ENCODE results near the gene MSTN.

Gene MSTN

GRCh38 chr2:190062601-190063000 lies at the start of gene MSTN:
MSTN (minus strand) TSS chr2:190062729; CDS start chr2:190062596, 133 bp downstream.
- no peak for DNase-seq (ENCODE audit: low read depth in 2 of 2)

DNA sequence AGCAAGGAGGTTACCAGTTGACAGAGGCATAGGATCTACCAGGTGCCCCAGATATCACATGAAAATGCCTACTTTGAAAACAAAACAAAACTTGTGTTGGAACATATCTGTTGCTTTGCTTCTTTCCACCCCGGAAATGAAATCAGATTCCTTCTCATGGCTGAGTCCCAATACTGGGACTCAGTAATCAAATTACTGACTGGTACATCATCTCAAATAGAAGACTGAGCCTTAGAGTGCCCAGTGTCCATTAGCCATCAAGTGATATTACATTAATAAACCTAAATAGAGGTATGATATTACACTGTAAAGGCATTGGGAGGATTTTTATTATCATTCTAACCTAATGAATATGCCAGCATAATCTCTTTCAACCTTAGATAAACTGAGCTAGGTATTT lies 48.6 kb upstream of the MSTN start:
- DNase-seq (ENCODE audit: low read depth in 2 of 2): no peak

DNA sequence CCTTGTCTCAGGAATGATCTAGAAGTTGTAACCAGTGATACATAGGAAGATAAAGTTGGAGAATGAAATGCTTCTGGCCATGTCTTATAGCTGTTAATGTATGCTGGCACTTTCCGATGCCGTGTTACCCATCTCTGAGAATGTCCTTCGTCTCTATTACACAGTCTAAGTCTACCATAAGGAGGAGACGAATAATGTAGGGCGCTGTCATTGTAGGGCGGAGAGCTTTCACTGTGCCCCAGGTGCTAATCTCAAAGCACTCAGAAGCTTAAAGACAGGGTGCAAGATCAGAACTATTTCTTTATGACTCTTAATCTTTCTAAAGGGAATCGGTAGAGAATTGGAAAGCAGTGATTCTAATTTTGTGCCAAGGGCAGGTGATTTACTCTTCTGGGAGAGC lies 48.2 kb upstream of the MSTN start:
- DNase-seq (ENCODE audit: low read depth in 2 of 2): no peak

DNA sequence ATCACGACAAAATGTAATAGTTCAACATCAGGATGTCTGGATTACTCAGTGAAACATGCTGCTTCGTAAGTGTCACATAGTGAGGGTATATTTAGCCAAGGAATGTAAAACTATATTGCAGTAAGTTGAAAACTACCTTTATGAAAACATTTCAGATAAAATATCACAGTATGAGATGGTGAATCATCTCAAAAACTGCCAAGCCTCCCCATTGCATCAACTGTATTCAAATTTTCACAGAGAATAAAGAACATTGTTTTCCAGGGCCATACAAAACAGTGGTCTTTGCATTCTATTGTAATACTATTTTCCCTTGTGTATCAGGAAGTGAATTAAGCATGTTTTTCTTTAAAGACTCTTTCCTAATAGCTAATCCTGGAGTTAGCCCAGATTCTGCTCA lies 47.6 kb upstream of the MSTN start:
- no peak for DNase-seq (ENCODE audit: low read depth in 2 of 2)

- no peak for DNase-seq (ENCODE audit: low read depth in 2 of 2)
Observed at GRCh38 chr2:190107409-190107808, 44.9 kb upstream of the MSTN start.

DNA sequence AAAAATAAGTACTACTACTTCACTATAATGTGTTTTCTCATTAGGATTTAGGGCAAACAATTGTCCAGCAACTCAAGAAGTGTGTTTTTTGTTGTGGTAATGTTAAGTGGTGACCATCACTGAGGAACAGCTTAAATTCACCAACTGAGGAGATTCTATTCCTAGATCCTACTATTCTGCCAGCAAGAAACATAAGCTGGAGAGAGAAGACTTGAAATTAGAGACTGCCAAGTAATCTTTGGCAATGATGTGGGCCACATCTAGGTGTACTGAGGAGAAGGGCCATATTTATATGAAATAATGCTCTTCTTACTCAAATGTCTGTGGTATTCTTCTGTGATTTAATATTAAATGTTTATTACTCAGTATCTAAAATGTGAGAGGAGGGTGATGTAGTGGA lies 44.3 kb upstream of the MSTN start:
- DNase-seq (ENCODE audit: low read depth in 2 of 2): no peak

DNA sequence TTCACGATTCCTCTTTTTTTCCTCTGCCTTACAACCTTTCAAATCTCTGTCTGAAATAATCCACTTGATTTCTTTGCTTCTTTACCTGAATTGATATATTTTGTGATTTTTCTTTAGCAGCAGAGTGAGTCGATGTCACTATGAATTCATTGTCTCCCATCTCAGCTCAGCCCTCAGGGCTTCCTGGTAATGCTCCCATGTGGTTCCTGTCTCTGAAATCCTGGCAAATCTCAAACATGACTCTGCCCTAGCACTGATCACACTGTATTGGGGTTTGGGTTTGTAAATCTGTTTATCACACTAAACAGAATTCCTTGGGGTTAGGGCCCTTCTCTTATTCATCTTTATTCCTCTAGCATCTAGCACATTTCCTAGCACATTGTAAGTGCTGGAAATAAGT lies 43.0 kb upstream of the MSTN start:
- DNase-seq (ENCODE audit: low read depth in 2 of 2): no peak

DNA sequence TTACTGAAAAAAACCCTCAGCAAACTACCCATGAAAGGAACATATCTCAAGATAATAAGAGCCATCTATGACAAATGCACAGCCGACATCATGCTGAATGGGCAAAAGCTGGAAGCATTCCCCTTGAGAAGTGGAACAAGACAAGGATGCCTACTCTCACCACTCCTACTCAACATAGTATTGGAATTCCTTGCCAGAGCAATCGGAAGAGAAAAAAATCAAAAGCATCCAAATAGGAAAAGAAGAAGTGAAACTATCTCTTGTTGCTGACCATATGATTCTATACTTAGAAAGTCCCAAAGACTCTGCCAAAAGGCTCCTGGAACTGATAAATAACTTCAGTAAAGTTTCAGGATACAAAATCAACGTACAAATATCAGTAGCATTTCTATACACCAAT lies 40.6 kb upstream of the MSTN start:
- no peak for DNase-seq (ENCODE audit: low read depth in 2 of 2)

- no peak for DNase-seq (ENCODE audit: low read depth in 2 of 2)
Observed at GRCh38 chr2:190099890-190100697, 37.6 kb upstream of the MSTN start.

DNA sequence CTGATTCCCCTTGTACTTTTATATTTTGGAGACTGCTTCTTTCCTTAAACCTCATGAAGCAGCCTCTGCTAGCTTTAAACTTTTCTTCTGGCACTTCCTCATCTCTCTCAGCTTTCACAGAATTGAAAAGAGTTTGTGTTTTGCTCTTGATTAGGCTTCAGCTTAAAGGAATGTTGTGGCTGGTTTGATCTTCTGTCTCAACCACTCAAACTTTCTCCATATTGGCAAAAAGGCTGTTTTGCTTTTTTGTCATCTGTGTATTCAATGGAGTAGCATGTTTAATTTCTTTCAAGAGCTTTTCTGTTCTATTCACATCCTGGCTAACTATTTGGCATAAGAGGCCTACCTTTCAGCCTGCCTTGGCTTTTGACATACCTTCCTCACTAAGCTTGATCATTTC lies 36.3 kb upstream of the MSTN start:
- no peak for DNase-seq (ENCODE audit: low read depth in 2 of 2)

DNA sequence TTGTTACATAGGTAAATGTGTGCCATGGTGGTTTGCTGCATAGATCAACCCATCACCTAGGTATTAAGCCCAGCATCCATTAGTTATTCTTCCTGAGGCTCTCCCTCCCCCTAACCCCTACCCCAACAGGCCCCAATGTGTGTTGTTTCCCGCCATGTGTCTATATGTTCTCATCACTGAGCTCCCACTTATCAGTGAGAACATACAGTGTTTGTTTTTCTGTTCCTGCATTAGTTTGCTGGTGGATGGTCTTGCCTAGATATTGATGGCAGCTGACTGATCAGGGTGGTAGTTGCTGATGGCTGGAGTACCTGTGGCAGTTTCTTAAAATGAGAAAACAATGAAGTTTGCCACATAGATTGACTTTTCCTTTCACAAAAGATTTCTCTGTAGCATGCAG lies 34.6 kb upstream of the MSTN start:
- DNase-seq (ENCODE audit: low read depth in 2 of 2): no peak

GRCh38 chr2:190094316-190094871 lies 31.9 kb upstream of the MSTN start:
- DNase-seq (ENCODE audit: low read depth in 2 of 2): no peak

GRCh38 chr2:190093793-190094192 lies 31.3 kb upstream of the MSTN start:
- no peak for DNase-seq (ENCODE audit: low read depth in 2 of 2)

GRCh38 chr2:190090148-190090547 lies 27.6 kb upstream of the MSTN start:
- no peak for DNase-seq (ENCODE audit: low read depth in 2 of 2)

DNA sequence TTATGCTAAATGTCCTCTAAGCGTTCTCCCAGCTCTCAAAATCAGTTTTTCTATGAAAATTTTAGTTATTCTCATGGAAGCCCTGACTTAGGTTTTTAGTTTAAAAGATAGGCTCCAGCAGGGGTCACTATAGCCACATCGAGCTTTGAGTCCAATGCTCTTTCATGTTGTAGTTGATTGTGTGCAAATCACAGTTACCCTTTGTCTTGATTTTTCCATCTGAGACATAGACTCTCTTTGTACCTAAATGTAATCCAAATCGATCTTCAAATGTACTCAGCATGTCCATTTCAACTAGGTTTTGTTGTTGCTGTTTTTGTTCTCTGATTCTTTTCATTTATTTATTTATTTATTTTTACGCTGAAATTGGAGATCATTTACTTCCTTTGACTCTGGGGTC lies 26.4 kb upstream of the MSTN start:
- peak in 1 of 2 donors; percentile 28 for DNase-seq (ENCODE audit: low read depth in 2 of 2)

DNA sequence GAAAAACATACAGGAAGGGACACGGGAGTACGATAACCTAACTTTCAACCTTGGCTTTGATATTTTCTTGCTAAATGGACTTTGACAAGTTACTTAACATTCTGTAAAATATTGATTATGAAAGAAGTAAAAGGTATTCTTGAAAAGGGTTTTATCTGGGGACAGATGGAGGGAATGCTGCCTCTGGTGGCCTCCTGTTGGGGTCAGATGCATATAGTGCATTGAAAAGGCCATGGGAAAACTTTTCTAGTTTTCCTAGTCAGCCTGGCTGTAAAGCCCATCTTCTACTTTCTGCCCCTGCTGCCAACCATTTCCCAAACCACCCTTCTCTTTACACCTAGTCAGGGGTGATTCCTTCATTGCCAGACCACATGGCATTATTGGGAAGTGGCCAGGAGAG lies 22.2 kb upstream of the MSTN start:
- DNase-seq (ENCODE audit: low read depth in 2 of 2): no peak

- DNase-seq (ENCODE audit: low read depth in 2 of 2): no peak
Observed at GRCh38 chr2:190082118-190082517, 19.6 kb upstream of the MSTN start.

GRCh38 chr2:190080527-190081049 lies 18.1 kb upstream of the MSTN start:
- DNase-seq (ENCODE audit: low read depth in 2 of 2): no peak

DNA sequence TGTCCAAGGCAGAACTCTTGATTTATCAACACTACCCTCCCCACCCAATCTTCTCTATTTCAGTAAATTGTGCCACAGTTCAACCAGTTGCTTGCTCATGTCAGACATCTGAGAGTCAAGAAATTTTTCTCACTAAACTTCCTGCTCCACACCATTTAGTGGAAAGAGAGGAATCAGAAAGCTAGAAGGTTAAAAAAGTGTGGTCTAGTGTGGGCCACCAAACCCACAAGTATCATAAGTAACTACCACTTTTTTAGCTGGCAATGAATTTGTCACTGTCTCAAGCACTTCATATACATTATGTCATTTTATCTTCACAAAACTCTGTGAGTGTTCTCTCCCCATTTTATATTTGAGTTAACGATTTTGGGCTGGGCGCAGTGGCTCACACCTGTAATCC lies 16.6 kb upstream of the MSTN start:
- DNase-seq (ENCODE audit: low read depth in 2 of 2): no peak

- DNase-seq (ENCODE audit: low read depth in 2 of 2): no peak
Observed at GRCh38 chr2:190075623-190076022, 13.1 kb upstream of the MSTN start.

GRCh38 chr2:190069936-190070696 lies 7.6 kb upstream of the MSTN start:
- DNase-seq (ENCODE audit: low read depth in 2 of 2): no peak

DNA sequence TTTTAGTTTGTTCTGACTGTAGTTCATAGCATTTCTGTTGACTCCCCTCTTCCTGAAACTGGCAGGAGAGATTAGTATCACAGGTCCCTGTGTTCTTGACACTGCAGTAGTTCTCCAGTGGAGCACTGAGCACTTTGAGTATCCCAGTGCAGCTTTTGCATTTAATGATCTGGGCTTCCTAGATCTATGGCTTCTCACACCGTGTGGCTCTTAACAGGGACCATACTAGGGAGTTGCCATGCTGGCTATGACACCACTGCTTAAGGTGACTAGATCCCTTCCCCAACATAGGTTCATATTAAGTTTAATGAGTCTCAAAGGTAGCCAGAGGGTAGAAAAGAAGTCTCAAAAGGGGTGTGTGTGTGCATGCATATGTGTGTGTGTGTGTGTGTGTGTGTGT lies 6.2 kb upstream of the MSTN start:
- no peak for DNase-seq (ENCODE audit: low read depth in 2 of 2)

DNA sequence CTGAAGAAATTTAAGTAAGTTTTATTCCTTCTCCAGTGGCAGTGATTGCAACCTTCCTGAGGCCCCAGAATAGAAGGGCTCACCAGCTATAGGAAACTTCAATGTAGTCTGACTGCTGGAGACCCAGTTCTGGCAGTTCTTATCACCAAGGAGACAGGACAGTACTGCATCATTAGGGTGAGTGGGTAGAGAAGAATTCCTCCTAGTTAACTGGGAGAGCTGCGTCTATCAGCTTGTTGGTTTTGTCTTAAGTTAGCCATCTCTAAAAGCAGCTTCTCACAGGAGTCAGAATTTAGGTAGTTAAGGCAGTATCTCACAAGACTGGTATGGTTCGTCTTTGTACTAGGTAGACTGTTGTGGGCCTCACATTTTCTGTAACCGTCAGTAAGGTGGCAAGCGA lies 3.3 kb upstream of the MSTN start:
- DNase-seq (ENCODE audit: low read depth in 2 of 2): no peak

All from stimulated activated CD4-positive, alpha-beta T cell treated with anti-CD3 and anti-CD28 coated beads, Interleukin-1b, Interleukin-23, amount 100 ng/mL, for 4 hours (primary cell).